ENCODE results near the gene RFPL2. TPM values are rescaled to one million over a fixed set of nuclear protein-coding genes. Genes with fewer than 3 reads are reported as not detected.
"Not testable (repeated sequence)": the region's sequence is repeated elsewhere in the genome, so short reads cannot be mapped to it uniquely, and the experiment has no call there.

Gene RFPL2
- total and polyA plus RNA-seq, 11 donors = not detected

- H3K4me1 ChIP-seq = peaks cover 0 to 19% (median 0%) of the 10 kb centered on the region in 12 donors
- DNase-seq; H3K4me3 ChIP-seq; H3K27ac ChIP-seq; H3K36me3 ChIP-seq; ATAC-seq; intact Hi-C loops (cut with DNase I); H3K27me3 ChIP-seq; H3K9me3 ChIP-seq: not testable (repeated sequence)
- 88 to 92% (median 89%) methylated on average over 8 of the region's 8 CpGs for WGBS, 4 donors
Measured at GRCh38 chr22:32147128-32147527, 57.7 kb downstream of the RFPL2 start.

- 66 to 80% (median 79%) methylated on average over 6 of the region's 6 CpGs for WGBS, 4 donors
- ATAC-seq (no peak), DNase-seq (no peak)
- Histone ChIP-seq H3K27me3 (no peaks in the 10 kb centered on the region), H3K9me3 (peaks cover 0 to 6% (median 0%) of the 10 kb centered on the region in 12 donors), H3K4me3 (no peak overlapping the region), H3K27ac (no peak overlapping the region), H3K36me3 (no peaks in the 10 kb centered on the region), H3K4me1 (peaks cover 0 to 19% (median 0%) of the 10 kb centered on the region in 12 donors)
- intact Hi-C loops (cut with DNase I) = loop anchor here in 1 of 10 donors (5.0 kb wide), 1 partner anchor 123 kb away; no protein-coding TSS in a partner anchor
- TF ChIP-seq POLR2A (IDR thresholded peaks at IDR 0.05) (no peak), CTCF (IDR thresholded peaks at IDR 0.05) (no peak)
Measured at GRCh38 chr22:32144496-32145274, 60.2 kb downstream of the RFPL2 start.

GRCh38 chr22:32142600-32142999, 62.3 kb downstream of the RFPL2 start:
- no peak overlapping the region for H3K27ac ChIP-seq
- peaks cover 0 to 26% (median 0%) of the 10 kb centered on the region in 12 donors for H3K4me1 ChIP-seq
- peaks cover 0 to 6% (median 0%) of the 10 kb centered on the region in 12 donors for H3K9me3 ChIP-seq
- no peaks in the 10 kb centered on the region for H3K27me3 ChIP-seq
- DNase-seq (no peak), ATAC-seq (no peak)
- no peak for TF ChIP-seq POLR2A (IDR thresholded peaks at IDR 0.05)
- TF ChIP-seq CTCF (IDR thresholded peaks at IDR 0.05) = no peak
- H3K36me3 ChIP-seq = no peaks in the 10 kb centered on the region
- intact Hi-C loops (cut with DNase I) = loop anchor here in 1 of 10 donors (5.0 kb wide), 1 partner anchor 125 kb away; no protein-coding TSS in a partner anchor
- H3K4me3 ChIP-seq = no peak overlapping the region

- H3K9me3 ChIP-seq, H3K36me3 ChIP-seq, H3K4me3 ChIP-seq, H3K27me3 ChIP-seq, H3K27ac ChIP-seq, DNase-seq: not testable (repeated sequence)
- 44 to 61% (median 54%) methylated on average over 2 to 6 of the region's 6 CpGs for WGBS, 4 donors
- intact Hi-C loops (cut with DNase I) = loop anchor here in 1 of 10 donors (5.0 kb wide), 1 partner anchor 127 kb away; no protein-coding TSS in a partner anchor
- TF ChIP-seq CTCF (IDR thresholded peaks at IDR 0.05) = peak in 10 of 12 donors; percentile 12 to 39 (median 30)
- H3K4me1 ChIP-seq = peaks cover 0 to 30% (median 0%) of the 10 kb centered on the region in 12 donors
- ATAC-seq = peak in 3 of 4 donors; percentile 46 to 70 (median 65)
Measured at GRCh38 chr22:32140688-32141087, 64.2 kb downstream of the RFPL2 start.

Other genes with a start within 250 kb of the RFPL2 start
- gene SLC5A1, start 161.8 kb downstream of the RFPL2 start, total RNA-seq = 100 to 1,000 TPM in 6 of 9 donors, 10 to 100 TPM in 3; 66.0 to 181 (median 112) TPM
- gene SLC5A1, start 161.8 kb downstream of the RFPL2 start, polyA plus RNA-seq = 10 to 100 TPM; 22.1 to 54.5 TPM
- gene C22orf42, start 45.8 kb downstream of the RFPL2 start, total RNA-seq = not detected
- not detected for gene C22orf42, start 45.8 kb downstream of the RFPL2 start, polyA plus RNA-seq
- gene SLC5A4, start 50.3 kb upstream of the RFPL2 start, total RNA-seq = 1 to 10 TPM in 1 of 9 donors, under 1 TPM in 6, not detected in 2; 0.13 to 1.3 (median 0.28) TPM
- gene SLC5A4, start 50.3 kb upstream of the RFPL2 start, polyA plus RNA-seq = under 1 TPM; 0.12 to 0.34 TPM
- gene RFPL3, start 152.8 kb upstream of the RFPL2 start, total RNA-seq = not detected
- not detected for gene RFPL3, start 152.8 kb upstream of the RFPL2 start, polyA plus RNA-seq
- gene RTCB, start 207.2 kb upstream of the RFPL2 start, total RNA-seq = 10 to 100 TPM; 39.4 to 54.0 (median 47.1) TPM
- 100 to 1,000 TPM in 1 of 2 donors, 10 to 100 TPM in 1; 19.8 to 110 TPM for gene RTCB, start 207.2 kb upstream of the RFPL2 start, polyA plus RNA-seq

Measured in heart left ventricle (tissue), 16 donors.